Ishikawa (cell line): ENCODE results near the gene ITGBL1.

Source experiments
- CEBPB ChIP-seq: IDR thresholded peaks from 2 replicates; pipeline ENCODE4 v1.6.1; 2012
- CREB1 ChIP-seq: IDR thresholded peaks from 2 replicates; pipeline ENCODE4 v1.6.1; 2012; ENCODE audit warnings: low read depth
- EGR1 ChIP-seq: IDR thresholded peaks from 2 replicates; pipeline ENCODE4 v1.6.1; 2012
- EP300 ChIP-seq: IDR thresholded peaks from 2 replicates; pipeline ENCODE4 v1.6.1; 2012; ENCODE audit warnings: borderline replicate concordance
- FOXM1 ChIP-seq: IDR thresholded peaks from 2 replicates; pipeline ENCODE4 v1.6.1; 2012; ENCODE audit warnings: low read depth, borderline replicate concordance
- MAX ChIP-seq: IDR thresholded peaks from 2 replicates; pipeline ENCODE4 v1.6.1; 2012
- NFIC ChIP-seq: IDR thresholded peaks from 2 replicates; pipeline ENCODE4 v1.6.1; 2012
- RAD21 ChIP-seq: IDR thresholded peaks from 2 replicates; pipeline ENCODE4 v1.6.1; 2012; ENCODE audit warnings: low read depth
- REST ChIP-seq: IDR thresholded peaks from 2 replicates; pipeline ENCODE4 v1.6.1; 2012; ENCODE audit warnings: low read depth, mild to moderate bottlenecking
- TAF1 ChIP-seq: IDR thresholded peaks from 2 replicates; pipeline ENCODE4 v1.6.1; 2012; ENCODE audit warnings: low read depth, mild to moderate bottlenecking
- TCF12 ChIP-seq: IDR thresholded peaks from 2 replicates; pipeline ENCODE4 v1.6.1; 2012; ENCODE audit warnings: low read depth
- TEAD4 ChIP-seq: IDR thresholded peaks from 2 replicates; pipeline ENCODE4 v1.6.1; 2012
- USF1 ChIP-seq: IDR thresholded peaks from 2 replicates; pipeline ENCODE4 v1.6.1; 2012
- YY1 ChIP-seq: IDR thresholded peaks from 2 replicates; pipeline ENCODE4 v1.6.1; 2012; ENCODE audit warnings: low read depth
- ZBTB7A ChIP-seq: IDR thresholded peaks from 2 replicates; pipeline ENCODE4 v1.6.1; 2012; ENCODE audit warnings: low read depth

Gene ITGBL1

GRCh38 chr13:101489643-101490405 is 37.3 kb downstream of the ITGBL1 start:
- TF ChIP-seq RAD21, result no peak
- TF ChIP-seq MAX, result no peak
- no peak for TF ChIP-seq CREB1
- TF ChIP-seq EP300, result no peak
- no peak for TF ChIP-seq TAF1
- no peak for TF ChIP-seq NFIC
- no peak for TF ChIP-seq USF1
- no peak for TF ChIP-seq TCF12
- no peak for TF ChIP-seq ZBTB7A
- TF ChIP-seq REST, result no peak
- TF ChIP-seq FOXM1, result no peak
- TF ChIP-seq YY1, result no peak
- no peak for TF ChIP-seq CEBPB
- TF ChIP-seq EGR1, result no peak
- TF ChIP-seq TEAD4, result no peak

- no peak for TF ChIP-seq USF1
- TF ChIP-seq NFIC, result no peak
- no peak for TF ChIP-seq MAX
- no peak for TF ChIP-seq FOXM1
- no peak for TF ChIP-seq RAD21
- TF ChIP-seq CREB1, result no peak
- no peak for TF ChIP-seq YY1
- no peak for TF ChIP-seq REST
These were observed 38.0 kb downstream of the ITGBL1 start for GRCh38 chr13:101490406-101491015.

GRCh38 chr13:101492251-101492910 is 39.9 kb downstream of the ITGBL1 start:
- TF ChIP-seq FOXM1 (no peak), NFIC (no peak), REST (no peak), TEAD4 (no peak), TCF12 (no peak), USF1 (no peak), MAX (no peak), RAD21 (no peak), CREB1 (no peak), EGR1 (no peak), ZBTB7A (no peak), TAF1 (no peak), CEBPB (no peak), YY1 (no peak), EP300 (no peak)
